Right ventricle myocardium superior (tissue), 1 donor: ENCODE measurements around the gene CLIC2. TPM values are rescaled to one million over a fixed set of nuclear protein-coding genes. Genes with fewer than 3 reads are reported as not detected.
A peak's percentile ranks its signal among the peaks of the same experiment; 100 is the strongest.
"Not testable (repeated sequence)": the region's sequence is repeated elsewhere in the genome, so short reads cannot be mapped to it uniquely, and the experiment has no call there.

Experiments used
- ATAC-seq: fragments of 200-7000 bp; cut with Tn5 transposase; one replicate; pipeline ENCODE4 v1.9.1; 2020; ENCODE audit warnings: mild to moderate bottlenecking; ENCODE audit not compliant: poor library complexity
- DNase-seq: peaks from one replicate; pipeline ENCODE4 v3.0.0-alpha.2; 2020
- intact Hi-C: fragments of 100-400 bp; cut with DNase I; formaldehyde crosslinking; loops from one replicate; pipeline ENCODE4 v1.11.2; 2022
- long read RNA-seq: library from polyadenylated mRNA; unstranded; transcript quantifications from one replicate; pipeline ENCODE4 v2.0.0, GENCODE V29; 2021
- total RNA-seq: library from RNA; stranded (reverse); fragmentation: NEBNext Ultra II Directional; extraction: Animal tissue kit (Norgen Biotek cat#: 25700); gene quantifications from one replicate; pipeline ENCODE4 v1.2.1, GENCODE V29; 2021
- donor health status: DM: no; HTN: yes; CAD: no; lungs with severe emphysema.

CLIC2 gene
- total RNA-seq: 10.7 TPM
- long read RNA-seq, transcript CLIC2-202 (6 exons, 2,655 nt): major isoform, 6 of 10 reads
- long read RNA-seq, partial matches to known transcripts: 2 of 10 reads
- long read RNA-seq, other reads (novel, unspliced or antisense): 2 of 10 reads

DNA sequence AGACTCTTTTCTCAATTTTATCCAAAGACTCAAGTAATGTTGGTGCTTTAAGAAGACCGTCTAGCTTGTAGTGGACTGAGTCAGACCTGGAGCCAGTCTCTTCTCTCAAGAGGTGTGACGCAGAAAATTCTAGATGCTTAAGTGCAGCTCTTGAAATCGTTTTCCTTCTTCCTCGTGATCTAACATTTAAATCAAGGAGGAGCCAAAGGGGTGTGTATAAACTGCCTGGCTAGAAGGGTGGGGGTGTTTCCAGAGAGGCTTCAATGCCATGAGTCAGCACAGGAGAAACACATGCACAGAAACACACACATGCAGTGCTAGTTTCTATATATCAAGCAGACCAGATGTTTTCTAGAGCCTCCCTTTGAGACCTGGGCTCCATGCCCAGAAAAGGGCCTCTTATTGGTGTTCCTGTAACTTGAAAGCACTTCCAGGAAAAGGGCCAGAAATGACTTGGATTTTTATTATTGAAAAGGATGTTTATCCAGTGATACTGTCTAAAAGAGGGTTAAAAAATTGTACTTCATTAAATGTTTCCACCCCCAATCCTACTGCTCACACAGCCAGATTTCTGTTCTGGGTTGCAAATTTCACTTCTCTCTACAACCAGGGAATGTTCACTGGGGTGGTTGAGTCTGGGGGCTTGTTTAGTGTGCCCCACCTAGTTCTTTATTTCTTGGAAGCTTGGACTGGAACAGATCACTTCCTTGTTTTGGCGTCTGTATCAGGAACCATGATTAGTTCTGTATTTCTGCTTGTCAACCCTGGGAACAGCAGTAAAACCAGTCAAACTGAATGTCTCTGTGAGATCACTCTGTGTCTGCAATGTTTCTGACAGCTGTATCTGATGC lies at the start of gene CLIC2:
Gene CLIC2 (minus strand): TSS at position 129 of the 851 bp plus-strand sequence. CDS start 187 bp downstream, outside the sequence.
- DNase-seq (peak; percentile 41), ATAC-seq (peak; percentile 85)
- intact Hi-C loops: no loop called here

DNA sequence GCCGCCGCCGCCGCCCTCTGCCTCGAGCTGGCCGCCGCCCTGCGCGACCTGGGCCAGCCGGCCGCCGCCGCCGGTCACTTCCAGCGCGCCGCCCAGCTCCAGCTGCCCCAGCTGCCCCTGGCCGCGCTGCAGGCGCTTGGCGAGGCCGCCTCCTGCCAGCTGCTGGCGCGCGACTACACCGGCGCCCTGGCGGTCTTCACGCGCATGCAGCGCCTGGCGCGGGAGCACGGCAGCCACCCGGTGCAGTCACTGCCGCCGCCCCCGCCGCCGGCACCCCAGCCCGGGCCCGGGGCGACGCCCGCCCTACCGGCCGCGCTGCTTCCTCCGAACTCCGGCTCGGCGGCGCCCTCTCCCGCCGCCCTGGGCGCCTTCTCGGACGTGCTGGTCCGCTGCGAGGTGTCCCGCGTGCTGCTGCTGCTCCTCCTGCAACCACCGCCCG lies 48.1 kb upstream of the CLIC2 start:
- DNase-seq, intact Hi-C loops: not testable (repeated sequence)
- peak; percentile 75 for ATAC-seq

GRCh38 chrX:155381843-155382528 lies 47.6 kb upstream of the CLIC2 start, which contains the start of gene F8A2:
F8A2 (plus strand) TSS chrX:155382095; CDS start chrX:155382115, 20 bp downstream.
- DNase-seq, intact Hi-C loops: not testable (repeated sequence)
- peak; percentile 94 for ATAC-seq

DNA sequence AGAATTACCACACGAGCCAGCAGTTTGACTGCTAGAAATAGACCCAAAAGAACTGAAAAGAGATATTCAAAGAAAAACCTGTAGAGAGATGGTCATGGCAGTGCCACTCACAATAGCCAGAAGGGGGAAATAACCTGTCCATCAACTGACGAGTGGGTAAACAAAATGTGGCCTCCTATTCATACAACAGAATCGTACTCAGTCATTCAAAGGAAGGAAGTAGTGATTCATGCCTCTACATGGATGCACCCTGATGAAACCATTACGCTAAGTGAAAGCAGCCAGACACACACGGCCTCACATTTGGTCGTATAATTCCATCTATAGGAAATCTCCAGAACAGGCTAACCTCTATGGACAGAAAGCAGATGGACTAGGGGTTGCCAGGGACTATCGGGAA lies 45.4 kb upstream of the CLIC2 start:
- intact Hi-C loops, ATAC-seq, DNase-seq: not testable (repeated sequence)

- DNase-seq, intact Hi-C loops, ATAC-seq: not testable (repeated sequence)
Measured at GRCh38 chrX:155373777-155374458, 39.5 kb upstream of the CLIC2 start.

GRCh38 chrX:155363712-155364111 lies 29.3 kb upstream of the CLIC2 start:
- intact Hi-C loops, ATAC-seq, DNase-seq: not testable (repeated sequence)

DNA sequence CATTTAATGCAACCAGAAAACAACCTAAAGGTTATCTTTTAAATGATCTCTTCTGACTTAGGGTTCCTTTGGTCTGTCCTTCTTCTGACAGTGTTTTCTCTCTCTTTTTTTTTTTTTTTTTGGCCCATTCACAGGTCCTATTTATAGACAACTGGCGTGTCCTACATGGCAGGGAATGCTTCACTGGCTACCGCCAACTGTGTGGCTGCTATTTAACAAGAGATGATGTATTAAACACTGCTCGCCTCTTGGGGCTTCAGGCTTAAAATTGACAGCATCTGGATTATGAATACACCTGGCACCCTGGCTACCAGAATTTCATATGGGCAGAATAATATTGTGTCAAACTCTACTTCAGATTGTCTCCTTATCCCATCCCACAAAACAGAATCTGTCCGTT lies 15.0 kb upstream of the CLIC2 start:
- DNase-seq, intact Hi-C loops: not testable (repeated sequence)
- ATAC-seq: peak; percentile 71

DNA sequence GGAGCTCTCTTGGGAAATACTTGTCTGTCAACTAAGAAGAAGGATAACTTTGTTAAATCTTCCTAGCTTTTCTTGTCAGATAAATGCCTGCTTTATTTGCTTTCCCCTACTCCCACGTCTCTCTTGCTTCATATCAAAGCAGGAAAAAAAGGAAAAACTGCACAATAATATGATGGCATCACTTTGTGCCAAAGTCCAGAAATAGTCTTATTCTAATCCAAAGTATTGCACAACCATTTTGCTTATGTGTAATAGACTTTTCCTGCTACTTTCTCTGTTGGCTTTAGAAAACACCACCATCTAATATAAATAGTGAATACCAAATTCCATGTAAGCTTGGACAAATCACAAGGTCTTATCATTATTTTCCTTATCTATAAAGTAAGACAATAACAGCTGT lies 11.3 kb upstream of the CLIC2 start:
- intact Hi-C loops, DNase-seq, ATAC-seq: not testable (repeated sequence)

GRCh38 chrX:155335337-155335712 lies 911 bp upstream of the CLIC2 start:
- DNase-seq, ATAC-seq, intact Hi-C loops: not testable (repeated sequence)

DNA sequence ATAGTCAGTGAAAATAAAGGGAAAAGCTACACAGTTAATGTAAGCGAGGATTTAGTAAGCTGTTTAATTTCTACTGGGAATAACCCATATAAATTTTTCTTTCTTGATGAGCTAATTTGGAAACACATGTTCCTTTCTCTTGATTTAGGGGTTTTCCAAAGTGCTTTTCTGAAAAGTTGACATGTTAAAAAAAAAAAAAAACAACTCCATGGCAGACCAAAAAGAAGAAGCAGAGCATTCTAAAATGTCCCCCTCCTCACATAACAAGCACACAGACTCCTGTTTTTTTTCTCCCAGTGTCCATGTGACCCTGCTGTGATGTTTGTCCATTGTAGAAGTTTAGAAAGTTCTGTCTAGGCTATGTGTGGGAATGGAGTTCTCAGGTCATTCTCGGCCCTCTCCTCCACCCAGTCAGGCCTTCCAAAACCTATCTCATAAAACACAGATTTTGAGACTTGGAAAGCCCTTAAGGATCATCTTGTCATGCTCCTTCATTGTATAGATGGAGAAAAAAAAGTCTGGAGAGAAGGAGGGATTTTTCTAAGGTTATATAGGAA lies 792 bp downstream of the CLIC2 start:
- intact Hi-C loops: no loop called here
- peak; percentile 31 for ATAC-seq
- no peak for DNase-seq

- intact Hi-C loops: no loop called here
- no peak for DNase-seq
- ATAC-seq: no peak
Measured at GRCh38 chrX:155330992-155331391, 3.4 kb downstream of the CLIC2 start.

DNA sequence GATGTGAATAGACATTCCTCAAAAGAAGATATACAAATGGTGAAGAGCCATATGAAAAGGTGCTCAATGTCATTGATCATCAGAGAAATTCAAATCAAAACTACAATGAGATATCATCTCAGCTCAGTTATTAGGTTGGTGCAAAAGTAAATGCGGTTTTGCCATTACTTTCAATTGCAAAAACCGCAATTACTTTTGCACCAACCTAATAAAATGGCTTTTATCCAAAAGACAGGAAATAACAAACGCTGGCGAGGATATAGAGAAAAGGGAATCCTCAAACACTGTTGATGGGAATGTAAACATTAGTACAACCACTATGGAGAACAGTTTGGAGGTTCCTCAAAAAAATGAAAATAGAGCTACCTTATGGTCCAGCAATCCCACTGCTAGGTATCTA lies 5.1 kb downstream of the CLIC2 start:
- intact Hi-C loops: no loop called here
- DNase-seq (no peak), ATAC-seq (no peak)

GRCh38 chrX:155326610-155327009 lies 7.8 kb downstream of the CLIC2 start:
- DNase-seq (no peak), ATAC-seq (no peak)
- intact Hi-C loops: no loop called here

- intact Hi-C loops: no loop called here
- ATAC-seq (no peak), DNase-seq (no peak)
Measured at GRCh38 chrX:155314260-155314659, 20.2 kb downstream of the CLIC2 start.

DNA sequence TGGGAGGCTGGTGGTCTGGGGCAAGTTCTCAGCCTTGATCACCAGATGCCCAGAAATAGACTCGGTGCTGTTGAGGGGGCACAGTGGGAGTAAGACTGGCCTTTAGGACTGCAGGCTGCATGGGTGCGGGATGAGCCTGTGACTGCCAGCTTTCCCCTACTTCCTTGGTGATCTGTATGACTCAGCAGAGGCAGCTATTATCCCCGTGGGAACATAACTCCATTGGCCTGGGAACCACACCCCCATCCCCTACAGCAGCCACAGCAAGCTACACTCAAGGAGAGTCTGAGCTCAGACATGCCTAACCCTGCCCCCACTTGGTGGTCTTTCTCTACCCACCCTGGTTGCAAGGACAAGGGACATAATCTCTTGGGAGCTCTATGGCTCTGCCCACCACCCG lies 20.6 kb downstream of the CLIC2 start:
- DNase-seq (no peak), ATAC-seq (no peak)
- intact Hi-C loops: no loop called here

GRCh38 chrX:155293771-155294170 lies 40.6 kb downstream of the CLIC2 start:
- ATAC-seq: no peak
- intact Hi-C loops: no loop called here

GRCh38 chrX:155279873-155280272 lies 54.5 kb downstream of the CLIC2 start:
- intact Hi-C loops: no loop called here
- no peak for DNase-seq
- ATAC-seq: no peak

More at GRCh38 chrX:155293771-155294170, 40.6 kb downstream of the CLIC2 start:
- no peak for DNase-seq

DNA sequence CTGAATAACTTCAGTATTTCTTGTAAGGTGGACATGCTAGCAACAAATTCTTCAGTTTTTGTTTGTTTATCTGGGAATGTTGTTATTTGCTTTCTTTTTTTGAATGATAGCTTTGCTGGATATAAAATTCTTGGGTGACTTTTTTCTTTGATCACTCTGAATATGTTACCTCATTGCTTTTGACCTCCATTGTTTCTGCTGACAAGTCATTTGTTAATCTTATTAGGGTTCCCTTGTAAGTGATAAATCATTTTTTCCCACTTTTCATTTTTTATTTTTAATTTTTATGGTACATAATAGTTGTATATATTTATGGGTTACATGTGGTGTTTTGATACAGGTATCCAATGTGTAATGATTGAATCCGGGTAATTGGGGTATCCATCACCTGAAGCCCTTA lies 63.4 kb downstream of the CLIC2 start:
- intact Hi-C loops: no loop called here
- ATAC-seq: no peak
- DNase-seq: no peak
